ENCODE data around the gene MMP21. TPM values are rescaled to one million over a fixed set of nuclear protein-coding genes. Genes with fewer than 3 reads are reported as not detected.

Gene MMP21
- polyA plus RNA-seq, 1 experiment = not detected

DNA sequence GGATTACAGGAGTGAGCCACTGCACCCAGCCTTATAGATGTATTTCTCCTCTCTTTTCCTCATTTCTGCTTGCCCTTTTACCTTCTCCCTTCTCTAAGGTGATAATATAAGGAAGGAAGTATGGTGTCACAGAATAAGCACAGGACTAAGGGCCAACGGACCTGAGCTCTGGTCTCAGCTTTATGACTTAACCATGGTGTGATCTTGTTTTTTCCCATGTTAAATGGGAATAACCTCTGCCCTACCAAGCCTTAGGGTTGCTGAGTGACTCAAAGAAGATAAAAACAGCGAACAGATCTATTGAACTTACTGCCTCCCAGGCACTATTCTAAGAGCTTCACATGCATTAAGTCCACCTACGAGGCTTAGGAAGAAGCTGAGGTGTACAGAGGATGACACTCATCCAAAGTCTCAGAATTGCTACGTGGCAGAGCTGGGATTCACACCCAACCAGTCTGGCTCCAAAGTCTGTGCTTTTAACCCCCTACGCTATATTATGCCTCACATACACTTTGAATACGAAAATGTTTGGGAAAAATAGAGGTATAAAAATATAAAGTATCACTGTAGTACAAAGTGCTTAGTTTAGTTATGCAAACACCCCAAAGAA, 41.8 kb upstream of the MMP21 start:
- TF ChIP-seq, protein P1, sequence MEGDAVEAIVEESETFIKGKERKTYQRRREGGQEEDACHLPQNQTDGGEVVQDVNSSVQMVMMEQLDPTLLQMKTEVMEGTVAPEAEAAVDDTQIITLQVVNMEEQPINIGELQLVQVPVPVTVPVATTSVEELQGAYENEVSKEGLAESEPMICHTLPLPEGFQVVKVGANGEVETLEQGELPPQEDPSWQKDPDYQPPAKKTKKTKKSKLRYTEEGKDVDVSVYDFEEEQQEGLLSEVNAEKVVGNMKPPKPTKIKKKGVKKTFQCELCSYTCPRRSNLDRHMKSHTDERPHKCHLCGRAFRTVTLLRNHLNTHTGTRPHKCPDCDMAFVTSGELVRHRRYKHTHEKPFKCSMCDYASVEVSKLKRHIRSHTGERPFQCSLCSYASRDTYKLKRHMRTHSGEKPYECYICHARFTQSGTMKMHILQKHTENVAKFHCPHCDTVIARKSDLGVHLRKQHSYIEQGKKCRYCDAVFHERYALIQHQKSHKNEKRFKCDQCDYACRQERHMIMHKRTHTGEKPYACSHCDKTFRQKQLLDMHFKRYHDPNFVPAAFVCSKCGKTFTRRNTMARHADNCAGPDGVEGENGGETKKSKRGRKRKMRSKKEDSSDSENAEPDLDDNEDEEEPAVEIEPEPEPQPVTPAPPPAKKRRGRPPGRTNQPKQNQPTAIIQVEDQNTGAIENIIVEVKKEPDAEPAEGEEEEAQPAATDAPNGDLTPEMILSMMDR (IDR thresholded peaks at IDR 0.05; ENCODE audit: insufficient read depth, low read depth, low read length) = no peak
- CTCF ChIA-PET = interaction anchor here (1.3 kb wide), 1 partner anchor 8 kb away, joined by 3 read pairs; no protein-coding TSS in a partner anchor
- DNase-seq (ENCODE audit: low read depth) = no peak
- no peak overlapping the region for H3K4me3 ChIP-seq (ENCODE audit: low read depth, low read length)
- H3K36me3 ChIP-seq (ENCODE audit: control insufficient read depth, insufficient read depth, low read length) = peaks cover 5% of the 10 kb centered on the region
- POLR2A ChIA-PET = interaction anchor here (0.6 to 0.7 kb wide), 2 partner anchors 68 to 1440 kb away, joined by 3 read pairs; no protein-coding TSS in a partner anchor
- H3K27me3 ChIP-seq (ENCODE audit: control insufficient read depth, insufficient read depth, low read length) = no peaks in the 10 kb centered on the region

DNA sequence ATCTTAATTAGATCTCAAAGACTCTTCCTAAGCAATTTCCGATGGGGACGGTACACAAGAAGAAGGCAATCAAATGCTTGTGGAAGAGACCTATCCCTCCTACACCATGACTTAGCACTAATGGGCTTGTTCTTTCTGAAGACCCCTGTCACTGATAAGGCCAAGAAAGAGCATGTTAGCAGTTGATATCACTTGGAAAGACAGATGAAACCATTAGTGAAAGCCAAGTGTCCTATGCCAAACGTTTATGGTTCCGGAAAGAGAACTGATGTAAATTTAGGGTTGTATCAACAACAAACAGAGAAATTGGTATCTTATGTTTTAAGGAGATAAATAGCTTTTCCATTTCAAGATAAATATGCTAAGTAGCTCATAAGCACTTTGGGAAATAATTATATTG, 40.9 kb upstream of the MMP21 start:
- TF ChIP-seq, protein P1 (IDR thresholded peaks at IDR 0.05; ENCODE audit: insufficient read depth, low read depth, low read length) = no peak
- Histone ChIP-seq H3K4me3 (ENCODE audit: low read depth, low read length) (no peak overlapping the region), H3K36me3 (ENCODE audit: control insufficient read depth, insufficient read depth, low read length) (peaks cover 5% of the 10 kb centered on the region), H3K27me3 (ENCODE audit: control insufficient read depth, insufficient read depth, low read length) (no peaks in the 10 kb centered on the region)
- POLR2A ChIA-PET = interaction anchor here (0.6 kb wide), 2 partner anchors 69 to 1398 kb away, joined by 3 to 5 read pairs; partner anchors contain the start of gene OAT
- no peak for DNase-seq (ENCODE audit: low read depth)
- CTCF ChIA-PET = interaction anchor here (1.3 kb wide), 1 partner anchor 9 kb away, joined by 3 read pairs; no protein-coding TSS in a partner anchor

DNA sequence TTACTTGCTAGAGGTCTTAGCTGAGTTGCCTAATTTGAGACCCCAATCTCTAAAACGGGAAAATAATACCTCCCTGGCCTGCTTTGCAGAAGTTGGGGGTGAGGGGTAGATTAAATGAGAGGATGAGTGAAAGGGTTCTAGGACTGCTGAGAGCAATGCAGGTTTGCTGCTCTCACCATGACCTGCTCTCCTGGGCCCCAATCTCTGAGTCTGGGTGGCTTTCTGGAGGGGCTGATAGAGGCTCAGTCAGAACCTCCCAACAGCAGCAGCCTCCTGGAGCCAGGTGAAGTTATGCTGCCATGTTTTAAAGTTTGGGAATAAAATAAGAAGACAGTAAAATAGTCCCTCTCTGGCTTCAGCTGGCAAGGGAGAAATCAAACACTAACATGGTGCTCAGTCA, 40.1 kb upstream of the MMP21 start:
- H3K36me3 ChIP-seq (ENCODE audit: control insufficient read depth, insufficient read depth, low read length) = peaks cover 5% of the 10 kb centered on the region
- CTCF ChIA-PET = no interaction called here
- DNase-seq (ENCODE audit: low read depth) = no peak
- TF ChIP-seq, protein P1 (IDR thresholded peaks at IDR 0.05; ENCODE audit: insufficient read depth, low read depth, low read length) = no peak
- POLR2A ChIA-PET = no interaction called here
- no peak overlapping the region for H3K4me3 ChIP-seq (ENCODE audit: low read depth, low read length)
- H3K27me3 ChIP-seq (ENCODE audit: control insufficient read depth, insufficient read depth, low read length) = no peaks in the 10 kb centered on the region

DNA sequence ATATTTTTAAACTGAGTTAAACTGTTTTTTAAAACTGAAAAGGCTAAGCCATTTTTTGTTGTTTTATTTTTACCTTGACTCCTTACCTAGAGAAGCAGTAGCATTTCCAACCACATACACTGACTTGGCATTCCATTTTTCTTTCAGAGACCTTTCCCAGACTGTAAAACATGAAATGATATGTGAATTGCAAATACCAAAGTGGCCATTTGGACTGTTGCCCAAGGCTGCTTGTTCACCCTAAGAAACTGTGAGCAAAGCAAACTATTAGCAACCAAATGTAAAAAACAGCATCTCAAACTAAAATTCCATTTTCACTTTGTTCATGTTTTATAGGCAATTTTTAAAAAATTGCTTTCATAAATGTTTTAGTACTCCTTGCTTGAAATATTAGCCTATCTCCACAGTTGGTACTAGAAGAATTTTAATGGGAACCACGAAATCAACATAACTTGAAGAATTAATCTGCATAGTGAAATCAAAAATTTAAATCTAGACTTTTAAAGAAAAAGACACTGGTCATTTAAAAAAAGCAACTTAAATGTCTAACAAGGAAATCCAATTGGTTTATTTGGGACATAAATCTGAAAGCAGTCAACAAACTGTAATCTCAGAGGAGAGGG, 36.6 kb upstream of the MMP21 start:
- POLR2A ChIA-PET = no interaction called here
- no peak overlapping the region for H3K4me3 ChIP-seq (ENCODE audit: low read depth, low read length)
- TF ChIP-seq, protein P1 (IDR thresholded peaks at IDR 0.05; ENCODE audit: insufficient read depth, low read depth, low read length) = no peak
- DNase-seq (ENCODE audit: low read depth) = peak; percentile 59
- H3K36me3 ChIP-seq (ENCODE audit: control insufficient read depth, insufficient read depth, low read length) = peaks cover 10% of the 10 kb centered on the region
- CTCF ChIA-PET = interaction anchor here (0.5 kb wide), 1 partner anchor 1564 kb away, joined by 3 read pairs; no protein-coding TSS in a partner anchor
- H3K27me3 ChIP-seq (ENCODE audit: control insufficient read depth, insufficient read depth, low read length) = no peaks in the 10 kb centered on the region

DNA sequence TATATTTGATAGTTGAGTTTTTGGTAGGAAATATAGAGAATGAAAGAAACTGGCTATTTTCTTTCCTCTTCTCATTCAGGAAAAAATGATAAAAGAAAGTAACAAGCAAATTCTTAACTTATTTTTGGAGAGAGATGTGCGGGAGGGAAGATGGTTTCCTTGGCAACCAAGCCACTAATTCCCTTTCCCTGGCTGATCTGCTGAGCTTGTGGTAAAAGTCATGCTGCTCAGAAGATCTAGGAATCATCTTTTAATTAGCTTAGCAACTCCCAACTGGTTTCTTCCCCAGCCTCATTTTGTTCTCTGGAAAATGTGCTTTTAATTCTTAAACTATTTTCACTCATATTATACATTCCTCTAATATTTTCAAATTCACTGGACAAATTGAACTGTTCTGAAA, 35.6 kb upstream of the MMP21 start:
- POLR2A ChIA-PET = no interaction called here
- TF ChIP-seq, protein P1 (IDR thresholded peaks at IDR 0.05; ENCODE audit: insufficient read depth, low read depth, low read length) = no peak
- CTCF ChIA-PET = no interaction called here

More for the DNA sequence above, 35.6 kb upstream of the MMP21 start:
- Histone ChIP-seq H3K27me3 (ENCODE audit: control insufficient read depth, insufficient read depth, low read length) (no peaks in the 10 kb centered on the region), H3K4me3 (ENCODE audit: low read depth, low read length) (no peak overlapping the region), H3K36me3 (ENCODE audit: control insufficient read depth, insufficient read depth, low read length) (peaks cover 12% of the 10 kb centered on the region)
- DNase-seq (ENCODE audit: low read depth) = peak; percentile 34
